GM23338 (cell line): ENCODE data around the gene RANBP1. TPM values are rescaled to one million over a fixed set of nuclear protein-coding genes. Genes with fewer than 3 reads are reported as not detected.

Experiments
- ATAC-seq: fragments of 200-7000 bp; cut with Tn5 transposase; 3 replicates; pipeline ENCODE4 v1.9.1; 2020
- DNase-seq: peaks from one replicate; pipeline ENCODE4 v3.0.0-alpha.2; 2015; ENCODE audit warnings: low spot score
- H2AFZ ChIP-seq: fragments of 200-600 bp; sonication (generic); 2 replicates; pipeline ENCODE4 v1.8.0; 2016; ENCODE audit warnings: antibody characterized with exemption, mild to moderate bottlenecking, moderate library complexity
- H3F3A ChIP-seq: fragments of 200-600 bp; sonication (generic); replicated peaks from 2 replicates; pipeline ENCODE4 v1.8.0; 2017; ENCODE audit warnings: antibody characterized with exemption, mixed run types, low read depth
- H3K27ac ChIP-seq: fragments of 200-600 bp; sonication (generic); 2 replicates; pipeline ENCODE4 v1.6.1; 2016; ENCODE audit warnings: low read depth
- H3K27me3 ChIP-seq: fragments of 200-600 bp; sonication (generic); 2 replicates; pipeline ENCODE4 v1.8.0; 2016; ENCODE audit warnings: mild to moderate bottlenecking, mixed run types, moderate library complexity; ENCODE audit not compliant: insufficient read depth
- H3K36me3 ChIP-seq: fragments of 200-600 bp; sonication (generic); 2 replicates; pipeline ENCODE4 v1.8.0; 2016; ENCODE audit warnings: mild to moderate bottlenecking; ENCODE audit not compliant: insufficient read depth
- H3K4me1 ChIP-seq: fragments of 200-600 bp; sonication (generic); 2 replicates; pipeline ENCODE4 v1.8.0; 2016; ENCODE audit warnings: mild to moderate bottlenecking, moderate library complexity; ENCODE audit not compliant: insufficient read depth
- H3K4me2 ChIP-seq: fragments of 200-600 bp; sonication (generic); 2 replicates; pipeline ENCODE4 v1.7.1; 2017; ENCODE audit warnings: mixed run types
- H3K4me3 ChIP-seq: fragments of 200-600 bp; sonication (generic); 2 replicates; pipeline ENCODE4 v1.6.1; 2016; ENCODE audit warnings: mixed run types
- H3K79me2 ChIP-seq: fragments of 200-600 bp; sonication (generic); replicated peaks from 2 replicates; pipeline ENCODE4 v1.8.0; 2017; ENCODE audit warnings: mild to moderate bottlenecking; ENCODE audit not compliant: insufficient read depth
- H3K9me2 ChIP-seq: fragments of 200-600 bp; sonication (generic); 2 replicates; pipeline ENCODE4 v1.8.0; 2017; ENCODE audit not compliant: insufficient read depth
- H4K20me1 ChIP-seq: fragments of 200-600 bp; sonication (generic); replicated peaks from 2 replicates; pipeline ENCODE4 v1.8.0; 2017; ENCODE audit warnings: mild to moderate bottlenecking; ENCODE audit not compliant: insufficient read depth
- H3K27ac Mint-ChIP-seq: 2 replicates; pipeline ENCODE4 v1.8.0; 2020; ENCODE audit warnings: inconsistent platforms, mild to moderate bottlenecking, moderate library complexity, mixed read lengths
- H3K27me3 Mint-ChIP-seq: 3 replicates; pipeline ENCODE4 v1.8.0; 2022; ENCODE audit warnings: low read depth, mild to moderate bottlenecking, moderate library complexity, mixed read lengths, inconsistent platforms; ENCODE audit not compliant: insufficient read depth, poor library complexity
- H3K36me3 Mint-ChIP-seq: 3 replicates; pipeline ENCODE4 v1.8.0; 2021; ENCODE audit warnings: low read depth, mild to moderate bottlenecking, inconsistent platforms, moderate library complexity, mixed read lengths
- H3K4me1 Mint-ChIP-seq: 3 replicates; pipeline ENCODE4 v1.8.0; 2020; ENCODE audit warnings: mild to moderate bottlenecking, inconsistent platforms, mixed read lengths
- H3K4me3 Mint-ChIP-seq: 3 replicates; pipeline ENCODE4 v1.8.0; 2021; ENCODE audit warnings: moderate library complexity, mild to moderate bottlenecking, inconsistent platforms, mixed read lengths
- H3K9me3 Mint-ChIP-seq: 3 replicates; pipeline ENCODE4 v1.8.0; 2020; ENCODE audit warnings: moderate library complexity, mild to moderate bottlenecking, inconsistent platforms, mixed read lengths
- CREB1 ChIP-seq: fragments of 250-450 bp; sonication (Bioruptor Pico); IDR thresholded peaks from 2 replicates; pipeline ENCODE4 v1.5.0; 2020; ENCODE audit warnings: low read depth, mild to moderate bottlenecking, moderate library complexity
- CTCF ChIP-seq, 2 experiments: fragments of 200-600 bp in 1 of 2; sonication (generic) in 1 of 2; conservative IDR thresholded peaks; 2 replicates each; pipeline versions ENCODE4 v1.5.1 to v1.6.1; 2016 to 2017; ENCODE audit warnings: antibody characterized with exemption in 2 of 2, low read depth in 2 of 2, mild to moderate bottlenecking in 2 of 2, moderate library complexity in 1 of 2
- ETS1 ChIP-seq: IDR thresholded peaks from 2 replicates; pipeline ENCODE4 v1.6.1; 2016; ENCODE audit warnings: antibody characterized with exemption
- EZH2 ChIP-seq: fragments of 200-600 bp; sonication (generic); IDR thresholded peaks from one replicate; pipeline ENCODE4 v1.8.0; 2017; ENCODE audit warnings: antibody characterized with exemption, mild to moderate bottlenecking, low read depth; ENCODE audit not compliant: unreplicated experiment
- EZH2phosphoT487 ChIP-seq: fragments of 200-600 bp; sonication (generic); IDR thresholded peaks from one replicate; pipeline ENCODE4 v1.8.1; 2018; ENCODE audit warnings: antibody characterized with exemption; ENCODE audit not compliant: unreplicated experiment
- JUNB ChIP-seq: IDR thresholded peaks from one replicate; pipeline ENCODE4 v1.6.1; 2016; ENCODE audit warnings: antibody characterized with exemption; ENCODE audit not compliant: unreplicated experiment
- NANOG ChIP-seq: IDR thresholded peaks from 2 replicates; pipeline ENCODE4 v1.6.1; 2016; ENCODE audit warnings: antibody characterized with exemption, borderline replicate concordance
- POLR2AphosphoS5 ChIP-seq: IDR thresholded peaks from 2 replicates; pipeline ENCODE4 v1.6.1; 2016; ENCODE audit warnings: antibody characterized with exemption, low read depth
- STAT1 ChIP-seq: IDR thresholded peaks from one replicate; pipeline ENCODE4 v1.6.1; 2016; ENCODE audit warnings: antibody characterized with exemption; ENCODE audit not compliant: unreplicated experiment
- ZNF114 ChIP-seq: fragments of 250-450 bp; sonication (Bioruptor Pico); IDR thresholded peaks from 2 replicates; pipeline ENCODE4 v1.5.0; 2020; ENCODE audit warnings: mild to moderate bottlenecking, moderate library complexity
- ZNF331 ChIP-seq: fragments of 250-450 bp; sonication (Bioruptor Pico); IDR thresholded peaks from 2 replicates; pipeline ENCODE4 v1.5.0; 2020; ENCODE audit warnings: low read depth, mild to moderate bottlenecking, moderate library complexity
- ZNF462 ChIP-seq: fragments of 250-450 bp; sonication (Bioruptor Pico); IDR thresholded peaks from 2 replicates; pipeline ENCODE4 v1.5.0; 2020; ENCODE audit warnings: mild to moderate bottlenecking, moderate library complexity
- polyA plus RNA-seq: library from polyadenylated mRNA; unstranded; fragments of >200 nt; fragmentation: Nextera tagmentation; extraction: Ambion mirVana; gene quantifications from 2 replicates; pipeline ENCODE4 v1.2.1, GENCODE V29; 2016
- total RNA-seq: library from RNA; depleted of rRNA; stranded (reverse); fragments of >200 nt; shearing (Covaris generic); gene quantifications from 2 replicates; pipeline ENCODE4 v1.2.3, GENCODE V29; 2014
- TF ChIP-seq, protein P1 (sequence below): IDR thresholded peaks from one replicate; pipeline ENCODE4 v1.6.1; 2018; ENCODE audit warnings: antibody characterized with exemption; ENCODE audit not compliant: unreplicated experiment

RANBP1 gene
- total and polyA plus RNA-seq, 2 experiments from 2014 or later = 1,014 to 1,206 TPM

- H3K27ac ChIP-seq = no peak overlapping the region
- no peak overlapping the region for H3K4me3 Mint-ChIP-seq
- H4K20me1 ChIP-seq = no peaks in the 10 kb centered on the region; the same call in 1 of the 2 replicates
- H3F3A ChIP-seq = no peaks in the 10 kb centered on the region
- DNase-seq (no peak), ATAC-seq (peak; percentile 52)
- H3K36me3 ChIP-seq = no peaks in the 10 kb centered on the region
- no peak for TF ChIP-seq ZNF114
- TF ChIP-seq NANOG = no peak
- TF ChIP-seq, protein P1, sequence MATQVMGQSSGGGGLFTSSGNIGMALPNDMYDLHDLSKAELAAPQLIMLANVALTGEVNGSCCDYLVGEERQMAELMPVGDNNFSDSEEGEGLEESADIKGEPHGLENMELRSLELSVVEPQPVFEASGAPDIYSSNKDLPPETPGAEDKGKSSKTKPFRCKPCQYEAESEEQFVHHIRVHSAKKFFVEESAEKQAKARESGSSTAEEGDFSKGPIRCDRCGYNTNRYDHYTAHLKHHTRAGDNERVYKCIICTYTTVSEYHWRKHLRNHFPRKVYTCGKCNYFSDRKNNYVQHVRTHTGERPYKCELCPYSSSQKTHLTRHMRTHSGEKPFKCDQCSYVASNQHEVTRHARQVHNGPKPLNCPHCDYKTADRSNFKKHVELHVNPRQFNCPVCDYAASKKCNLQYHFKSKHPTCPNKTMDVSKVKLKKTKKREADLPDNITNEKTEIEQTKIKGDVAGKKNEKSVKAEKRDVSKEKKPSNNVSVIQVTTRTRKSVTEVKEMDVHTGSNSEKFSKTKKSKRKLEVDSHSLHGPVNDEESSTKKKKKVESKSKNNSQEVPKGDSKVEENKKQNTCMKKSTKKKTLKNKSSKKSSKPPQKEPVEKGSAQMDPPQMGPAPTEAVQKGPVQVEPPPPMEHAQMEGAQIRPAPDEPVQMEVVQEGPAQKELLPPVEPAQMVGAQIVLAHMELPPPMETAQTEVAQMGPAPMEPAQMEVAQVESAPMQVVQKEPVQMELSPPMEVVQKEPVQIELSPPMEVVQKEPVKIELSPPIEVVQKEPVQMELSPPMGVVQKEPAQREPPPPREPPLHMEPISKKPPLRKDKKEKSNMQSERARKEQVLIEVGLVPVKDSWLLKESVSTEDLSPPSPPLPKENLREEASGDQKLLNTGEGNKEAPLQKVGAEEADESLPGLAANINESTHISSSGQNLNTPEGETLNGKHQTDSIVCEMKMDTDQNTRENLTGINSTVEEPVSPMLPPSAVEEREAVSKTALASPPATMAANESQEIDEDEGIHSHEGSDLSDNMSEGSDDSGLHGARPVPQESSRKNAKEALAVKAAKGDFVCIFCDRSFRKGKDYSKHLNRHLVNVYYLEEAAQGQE = no peak
- no peak for TF ChIP-seq POLR2AphosphoS5
- no peak for TF ChIP-seq CREB1
- no peak for TF ChIP-seq EZH2phosphoT487
- TF ChIP-seq JUNB = no peak
- TF ChIP-seq ZNF331 (CRISPR knock-in tag) = no peak
- no peak for TF ChIP-seq ETS1
- no peak for TF ChIP-seq EZH2
- no peak for TF ChIP-seq ZNF462 (CRISPR knock-in tag)
- no peak for TF ChIP-seq CTCF (conservative IDR thresholded peaks at IDR 0.05; ENCODE audit: low read depth in 2 of 2)
- no peak for TF ChIP-seq STAT1
- H3K27me3 ChIP-seq = no peaks in the 10 kb centered on the region
- no peaks in the 10 kb centered on the region for H3K9me3 Mint-ChIP-seq
- H3K4me3 ChIP-seq = no peak overlapping the region
- H2AFZ ChIP-seq = no peak overlapping the region
- H3K4me1 ChIP-seq = no peaks in the 10 kb centered on the region
- no peak overlapping the region for H3K4me2 ChIP-seq
- H3K9me2 ChIP-seq = no peaks in the 10 kb centered on the region
- peaks cover 25% of the 10 kb centered on the region for H3K79me2 ChIP-seq
- H3K36me3 Mint-ChIP-seq = no peaks in the 10 kb centered on the region
- no peak overlapping the region; the same call in 1 of the 2 replicates for H3K27ac Mint-ChIP-seq
- peaks cover 13% of the 10 kb centered on the region for H3K27me3 Mint-ChIP-seq
- H3K4me1 Mint-ChIP-seq = no peaks in the 10 kb centered on the region
Observed at GRCh38 chr22:20138417-20138738, 22.5 kb downstream of the RANBP1 start.
